Endothelial cell of umbilical vein (primary cell): ENCODE results near the gene GABPB1. TPM values are rescaled to one million over a fixed set of nuclear protein-coding genes. Genes with fewer than 3 reads are reported as not detected.

Source experiments
- BruUV-seq: library from RNA; stranded (reverse); fragments of 400-500 nt; replicated peaks from 2 replicates; lab custom pipeline; 2021; lab: Mats Ljungman, UMichigan
- CTCF ChIA-PET: fragments of 300-600, 350-600 bp; sonication (Branson Sonifier 250); formaldehyde crosslinking; loops from one replicate; lab custom pipeline; 2021; ENCODE audit warnings: antibody characterized with exemption, inconsistent platforms; lab: Charles Lee
- POLR2A ChIA-PET: fragments of 300-600, 350-600 bp; sonication (Branson Sonifier 250); formaldehyde crosslinking; loops from one replicate; lab custom pipeline; 2021; ENCODE audit warnings: antibody characterized with exemption, inconsistent platforms; lab: Charles Lee
- DNase-seq: peaks from one replicate; pipeline ENCODE4 v3.0.0-alpha.2; 2011; ENCODE audit warnings: low read depth, low spot score
- FAIRE-seq: peaks from 2 replicates; lab custom pipeline; 2011; peaks lifted over from hg19 to GRCh38; lab: Jason Lieb, UNC
- H2AFZ ChIP-seq: 2 replicates; pipeline ENCODE4 v1.6.0; 2012; ENCODE audit warnings: low read depth, low read length, control low read depth, inconsistent platforms
- H3K27ac ChIP-seq: 2 replicates; pipeline ENCODE4 v1.5.1; 2011; ENCODE audit warnings: low read depth, mild to moderate bottlenecking, control low read depth, low read length, moderate library complexity; ENCODE audit not compliant: insufficient read depth
- H3K27me3 ChIP-seq, 2 experiments: 2 replicates each; pipeline versions ENCODE4 v1.6.0 to v1.6.1; 2011; ENCODE audit warnings: low read length in 2 of 2, mixed read lengths in 1 of 2; ENCODE audit not compliant: control insufficient read depth in 2 of 2, insufficient read depth in 2 of 2
- H3K36me3 ChIP-seq, 2 experiments: 2 replicates in 1 of 2; 3 replicates in 1 of 2; pipeline ENCODE4 v1.5.1; 2011; ENCODE audit warnings: low read length in 2 of 2, mild to moderate bottlenecking in 1 of 2, moderate library complexity in 1 of 2; ENCODE audit not compliant: control insufficient read depth in 2 of 2, insufficient read depth in 2 of 2; ENCODE audit errors: extremely low read depth in 1 of 2
- H3K4me1 ChIP-seq: 3 replicates; pipeline ENCODE4 v1.5.1; 2011; ENCODE audit warnings: mild to moderate bottlenecking, low read length; ENCODE audit not compliant: control insufficient read depth, insufficient read depth; ENCODE audit errors: extremely low read depth
- H3K4me2 ChIP-seq: 2 replicates; pipeline ENCODE4 v1.6.1; 2011; ENCODE audit warnings: low read length, control low read depth, mixed read lengths; ENCODE audit not compliant: insufficient read depth
- H3K4me3 ChIP-seq, 3 experiments: fragments of 200-600 bp in 1 of 3; sonication (generic), shearing (Covaris generic) in 1 of 3; replicated peaks in 1 of 3; 2 replicates each; pipeline ENCODE4 v1.5.1; 2011 to 2016; ENCODE audit warnings: control low read depth in 3 of 3, low read length in 3 of 3, mild to moderate bottlenecking in 2 of 3, inconsistent platforms in 1 of 3, low read depth in 1 of 3, moderate library complexity in 1 of 3; ENCODE audit not compliant: insufficient read depth in 1 of 3
- H3K79me2 ChIP-seq: 2 replicates; pipeline ENCODE4 v1.6.0; 2012; ENCODE audit warnings: low read length, inconsistent platforms; ENCODE audit not compliant: control insufficient read depth, insufficient read depth
- H3K9ac ChIP-seq: replicated peaks from 2 replicates; pipeline ENCODE3; 2011; ENCODE audit warnings: low read length, control low read depth; ENCODE audit not compliant: insufficient read depth; ENCODE audit errors: extremely low read depth
- H3K9me1 ChIP-seq: replicated peaks from 3 replicates; pipeline ENCODE4 v1.6.0; 2011; ENCODE audit warnings: mild to moderate bottlenecking, low read length; ENCODE audit not compliant: control insufficient read depth, insufficient read depth; ENCODE audit errors: extremely low read depth
- H3K9me3 ChIP-seq: replicated peaks from 2 replicates; pipeline ENCODE4 v1.5.1; 2012; ENCODE audit warnings: low read length, inconsistent platforms; ENCODE audit not compliant: control insufficient read depth, insufficient read depth
- H4K20me1 ChIP-seq: replicated peaks from 2 replicates; pipeline ENCODE3; 2011; ENCODE audit warnings: mild to moderate bottlenecking, low read length; ENCODE audit not compliant: control insufficient read depth, insufficient read depth; ENCODE audit errors: extremely low read depth
- EZH2 ChIP-seq: IDR thresholded peaks from 2 replicates; pipeline ENCODE4 v1.6.1; 2012; ENCODE audit warnings: borderline replicate concordance, low read depth, mild to moderate bottlenecking, moderate library complexity, low read length, inconsistent platforms; ENCODE audit not compliant: severe bottlenecking
- FOS ChIP-seq: IDR thresholded peaks from 2 replicates; pipeline ENCODE4 v1.6.1; 2011; ENCODE audit warnings: mild to moderate bottlenecking, low read length, moderate library complexity, borderline replicate concordance; ENCODE audit not compliant: insufficient read depth
- GATA2 ChIP-seq: IDR thresholded peaks from 2 replicates; pipeline ENCODE4 v1.7.0; 2011; ENCODE audit warnings: low read depth, mild to moderate bottlenecking, moderate library complexity, mixed read lengths, low read length; ENCODE audit not compliant: insufficient read length, insufficient read depth
- JUN ChIP-seq: IDR thresholded peaks from 2 replicates; pipeline ENCODE4 v1.6.1; 2011; ENCODE audit warnings: borderline replicate concordance, low read depth; ENCODE audit not compliant: insufficient read length, insufficient read depth
- MYC ChIP-seq: IDR thresholded peaks from one replicate; pipeline ENCODE4 v1.6.1; 2011; ENCODE audit warnings: mild to moderate bottlenecking, low read depth, low read length
- POLR2A ChIP-seq: IDR thresholded peaks from 2 replicates; pipeline ENCODE4 v1.6.1; 2012; ENCODE audit warnings: low read depth, mild to moderate bottlenecking, control low read depth, low read length
- POLR2AphosphoS5 ChIP-seq: IDR thresholded peaks from 2 replicates; pipeline ENCODE4 v1.6.1; 2012; ENCODE audit warnings: low read depth, mild to moderate bottlenecking, control low read depth, low read length, moderate library complexity; ENCODE audit not compliant: insufficient read depth
- dilution Hi-C: fragments of 300-500 bp; cut with MboI; formaldehyde crosslinking; loops from one replicate; pipeline ENCODE4 v1.15.0; 2019; ENCODE audit warnings: low sequenced_read_pairs; ENCODE audit not compliant: extremely low pct_ligation_motif_present
- intact Hi-C: fragments of 100-400 bp; cut with micrococcal nuclease; formaldehyde crosslinking; loops from one replicate; pipeline ENCODE4 v1.10.0; 2022
- polyA plus RNA-seq, 4 experiments: library from polyadenylated mRNA; depleted of rRNA in 3 of 4; stranded (reverse) in 3 of 4; unstranded in 1 of 4; fragments of >200 nt; gene quantifications; 2 replicates each; pipeline versions ENCODE4 v1.2.1 to v1.2.3, GENCODE V29; 2011 to 2012; ENCODE audit warnings: missing spikeins in 1 of 4
- total RNA-seq: library from RNA; stranded (reverse); gene quantifications from 2 replicates; pipeline ENCODE4 v1.2.3, GENCODE V29; 2021
- TF ChIP-seq, protein P1 (sequence below): IDR thresholded peaks from 2 replicates; pipeline ENCODE4 v1.6.1; 2011; ENCODE audit not compliant: insufficient read depth, insufficient read length
- TF ChIP-seq, protein P2 (sequence below), 2 donors: IDR thresholded peaks; 1 replicate in 1 of 2; 2 replicates in 1 of 2; pipeline ENCODE4 v1.5.1; 2011; ENCODE audit warnings: low read length in 2 of 2, mild to moderate bottlenecking in 2 of 2, moderate library complexity in 2 of 2, control low read depth in 1 of 2, inconsistent platforms in 1 of 2, low read depth in 1 of 2; ENCODE audit not compliant: insufficient read depth in 1 of 2; ENCODE audit errors: extremely low read depth in 1 of 2

The GABPB1 gene
- total and polyA plus RNA-seq, 2 donors (not counting 3 experiments of a cell fraction or from before 2014, with no cell fraction given), result 42.3 to 59.7 TPM

- H3K27me3 ChIP-seq, result no peaks in the 10 kb centered on the region
- H3K4me2 ChIP-seq, result no peak overlapping the region
- H3K36me3 ChIP-seq, result no peaks in the 10 kb centered on the region
- DNase-seq (no peak), FAIRE-seq (no peak)
- dilution Hi-C loops (no loop called here), intact Hi-C loops (no loop called here)
- H3K79me2 ChIP-seq, result no peaks in the 10 kb centered on the region
- H3K4me1 ChIP-seq, result no peaks in the 10 kb centered on the region
- no peak overlapping the region for H3K9ac ChIP-seq
- TF ChIP-seq GATA2 (no peak), JUN (no peak), POLR2A (no peak), POLR2AphosphoS5 (no peak), MYC (no peak), FOS (no peak), EZH2 (no peak)
- TF ChIP-seq, protein P1, sequence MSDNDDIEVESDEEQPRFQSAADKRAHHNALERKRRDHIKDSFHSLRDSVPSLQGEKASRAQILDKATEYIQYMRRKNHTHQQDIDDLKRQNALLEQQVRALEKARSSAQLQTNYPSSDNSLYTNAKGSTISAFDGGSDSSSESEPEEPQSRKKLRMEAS, result no peak
- TF ChIP-seq, protein P2, sequence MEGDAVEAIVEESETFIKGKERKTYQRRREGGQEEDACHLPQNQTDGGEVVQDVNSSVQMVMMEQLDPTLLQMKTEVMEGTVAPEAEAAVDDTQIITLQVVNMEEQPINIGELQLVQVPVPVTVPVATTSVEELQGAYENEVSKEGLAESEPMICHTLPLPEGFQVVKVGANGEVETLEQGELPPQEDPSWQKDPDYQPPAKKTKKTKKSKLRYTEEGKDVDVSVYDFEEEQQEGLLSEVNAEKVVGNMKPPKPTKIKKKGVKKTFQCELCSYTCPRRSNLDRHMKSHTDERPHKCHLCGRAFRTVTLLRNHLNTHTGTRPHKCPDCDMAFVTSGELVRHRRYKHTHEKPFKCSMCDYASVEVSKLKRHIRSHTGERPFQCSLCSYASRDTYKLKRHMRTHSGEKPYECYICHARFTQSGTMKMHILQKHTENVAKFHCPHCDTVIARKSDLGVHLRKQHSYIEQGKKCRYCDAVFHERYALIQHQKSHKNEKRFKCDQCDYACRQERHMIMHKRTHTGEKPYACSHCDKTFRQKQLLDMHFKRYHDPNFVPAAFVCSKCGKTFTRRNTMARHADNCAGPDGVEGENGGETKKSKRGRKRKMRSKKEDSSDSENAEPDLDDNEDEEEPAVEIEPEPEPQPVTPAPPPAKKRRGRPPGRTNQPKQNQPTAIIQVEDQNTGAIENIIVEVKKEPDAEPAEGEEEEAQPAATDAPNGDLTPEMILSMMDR (IDR thresholded peaks at IDR 0.05; ENCODE audit: extremely low read depth in 1 of 2, insufficient read depth in 1 of 2, low read depth in 1 of 2, low read length in 2 of 2), result no peak
- H3K9me1 ChIP-seq, result no peaks in the 10 kb centered on the region
- ChIA-PET CTCF (interaction anchor here (0.6 to 1.0 kb wide), 2 partner anchors 10 to 34 kb away, joined by 3 to 4 read pairs; no protein-coding TSS in a partner anchor), POLR2A (no interaction called here)
- H3K27ac ChIP-seq, result no peak overlapping the region
- no peak overlapping the region for H2AFZ ChIP-seq
- no TSS peak for BruUV-seq
- no peak overlapping the region for H3K4me3 ChIP-seq
- H3K9me3 ChIP-seq, result no peaks in the 10 kb centered on the region
- no peaks in the 10 kb centered on the region for H4K20me1 ChIP-seq
Measured at GRCh38 chr15:50381438-50381837, 26.4 kb upstream of the GABPB1 start.
